WI38 (cell line): ENCODE results near the gene STK38.
"Not testable (repeated sequence)": the region's sequence is repeated elsewhere in the genome, so short reads cannot be mapped to it uniquely, and the experiment has no call there.

Source experiments
- H3K4me3 ChIP-seq: 2 replicates; pipeline ENCODE4 v1.5.1; 2011; ENCODE audit warnings: low read depth, mild to moderate bottlenecking, control low read depth, low read length
- TF ChIP-seq, protein P1 (sequence below): IDR thresholded peaks from 2 replicates; pipeline ENCODE4 v1.5.1; 2012; ENCODE audit warnings: low read depth, mild to moderate bottlenecking, control low read depth, low read length

STK38 gene

DNA sequence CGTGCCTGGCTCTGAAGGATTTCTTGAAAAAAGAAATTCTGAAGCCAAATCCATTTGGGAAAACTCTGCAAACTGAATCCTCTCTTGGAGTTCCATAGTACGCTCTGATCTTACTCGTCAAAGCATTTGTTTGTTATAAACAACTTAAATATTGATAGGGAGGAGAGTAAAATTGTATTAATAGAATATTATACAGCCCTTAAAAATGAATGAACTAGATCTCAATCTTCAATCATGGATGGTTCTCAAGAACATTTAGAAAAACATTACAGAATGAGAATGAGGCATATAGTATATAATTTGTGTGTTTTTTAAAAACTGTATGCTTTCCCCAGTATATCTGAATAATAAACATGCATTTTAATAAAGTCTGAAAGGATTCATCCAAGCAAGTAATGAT, 79.7 kb downstream of the STK38 start:
- TF ChIP-seq, protein P1, sequence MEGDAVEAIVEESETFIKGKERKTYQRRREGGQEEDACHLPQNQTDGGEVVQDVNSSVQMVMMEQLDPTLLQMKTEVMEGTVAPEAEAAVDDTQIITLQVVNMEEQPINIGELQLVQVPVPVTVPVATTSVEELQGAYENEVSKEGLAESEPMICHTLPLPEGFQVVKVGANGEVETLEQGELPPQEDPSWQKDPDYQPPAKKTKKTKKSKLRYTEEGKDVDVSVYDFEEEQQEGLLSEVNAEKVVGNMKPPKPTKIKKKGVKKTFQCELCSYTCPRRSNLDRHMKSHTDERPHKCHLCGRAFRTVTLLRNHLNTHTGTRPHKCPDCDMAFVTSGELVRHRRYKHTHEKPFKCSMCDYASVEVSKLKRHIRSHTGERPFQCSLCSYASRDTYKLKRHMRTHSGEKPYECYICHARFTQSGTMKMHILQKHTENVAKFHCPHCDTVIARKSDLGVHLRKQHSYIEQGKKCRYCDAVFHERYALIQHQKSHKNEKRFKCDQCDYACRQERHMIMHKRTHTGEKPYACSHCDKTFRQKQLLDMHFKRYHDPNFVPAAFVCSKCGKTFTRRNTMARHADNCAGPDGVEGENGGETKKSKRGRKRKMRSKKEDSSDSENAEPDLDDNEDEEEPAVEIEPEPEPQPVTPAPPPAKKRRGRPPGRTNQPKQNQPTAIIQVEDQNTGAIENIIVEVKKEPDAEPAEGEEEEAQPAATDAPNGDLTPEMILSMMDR, result no peak
- no peak overlapping the region for H3K4me3 ChIP-seq

DNA sequence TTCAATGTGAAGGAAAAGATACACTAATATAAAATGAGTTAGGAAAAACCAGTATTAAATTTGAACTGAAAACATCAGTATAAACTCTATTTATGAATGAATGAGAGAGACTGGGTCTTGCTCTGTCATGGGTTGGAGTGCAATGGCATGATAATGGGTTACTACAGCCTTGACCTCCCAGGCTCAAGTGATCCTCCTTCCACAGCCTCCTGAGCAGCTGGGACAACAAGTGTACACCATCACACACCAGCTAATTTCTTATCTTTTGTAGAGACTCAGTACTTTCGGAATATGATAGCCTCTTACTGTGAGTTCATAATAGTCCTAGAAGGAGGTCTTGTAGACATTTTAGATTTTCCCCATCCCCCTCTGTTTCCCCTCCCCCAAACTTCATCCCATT, 83.0 kb downstream of the STK38 start:
- no peak overlapping the region for H3K4me3 ChIP-seq
- TF ChIP-seq, protein P1, result no peak

DNA sequence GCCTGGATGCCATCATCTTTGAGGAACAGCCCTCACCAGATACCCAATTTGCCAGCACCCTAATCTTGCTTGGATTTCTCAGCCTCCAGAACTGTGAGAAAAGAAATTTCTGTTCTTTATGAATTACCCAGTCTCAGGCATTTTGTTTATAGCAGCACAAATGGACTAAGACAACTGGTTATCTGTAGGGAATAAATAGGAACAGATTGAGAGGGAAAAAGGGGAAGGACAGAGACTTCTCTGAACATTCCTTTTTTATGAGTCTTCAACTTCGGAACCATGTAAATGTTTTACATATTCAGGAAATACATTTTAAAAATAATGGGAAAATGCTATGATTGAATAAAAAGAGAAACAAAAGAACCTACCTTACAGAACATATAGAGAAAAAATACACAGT, 83.6 kb downstream of the STK38 start:
- H3K4me3 ChIP-seq, result no peak overlapping the region
- TF ChIP-seq, protein P1, result no peak

DNA sequence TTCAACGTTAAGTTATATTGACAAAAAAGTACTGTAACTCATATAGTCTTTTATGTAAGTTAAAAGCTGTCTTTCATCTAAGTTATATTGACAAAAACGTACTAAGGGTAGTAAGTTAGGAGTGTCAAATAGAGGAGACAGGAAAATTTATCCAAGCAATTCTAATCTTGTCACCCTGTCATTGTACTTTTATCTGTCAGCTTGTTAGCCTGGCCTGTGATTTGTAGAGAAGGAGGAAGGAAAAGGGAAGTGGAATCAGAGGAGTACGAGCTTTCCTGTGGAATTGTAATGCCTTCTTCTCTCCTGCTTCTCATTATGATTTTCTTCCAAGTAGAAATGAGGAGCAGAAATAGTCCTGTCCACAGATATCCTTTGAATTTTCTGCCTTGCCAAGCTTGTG, 85.6 kb downstream of the STK38 start:
- TF ChIP-seq, protein P1, result no peak
- H3K4me3 ChIP-seq, result no peak overlapping the region

DNA sequence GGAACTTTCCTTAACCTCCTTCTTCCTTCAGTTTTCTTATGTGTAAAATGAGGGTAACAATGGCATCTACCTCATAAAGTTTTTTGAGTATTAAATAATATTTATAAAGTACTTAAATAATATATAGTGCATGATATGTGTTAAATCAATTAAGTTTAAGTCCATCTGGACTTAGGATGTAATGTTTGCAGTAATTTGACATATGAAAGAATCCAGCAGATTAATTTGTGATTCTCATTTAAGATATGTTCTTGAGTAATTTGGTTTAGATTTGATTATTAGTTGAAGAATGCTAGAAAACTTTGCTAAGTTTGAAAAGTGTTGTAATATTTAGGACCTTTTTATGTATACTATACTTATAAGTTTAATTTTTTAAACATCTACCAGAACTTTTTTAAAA, 86.4 kb downstream of the STK38 start:
- H3K4me3 ChIP-seq, result no peak overlapping the region
- TF ChIP-seq, protein P1, result no peak

DNA sequence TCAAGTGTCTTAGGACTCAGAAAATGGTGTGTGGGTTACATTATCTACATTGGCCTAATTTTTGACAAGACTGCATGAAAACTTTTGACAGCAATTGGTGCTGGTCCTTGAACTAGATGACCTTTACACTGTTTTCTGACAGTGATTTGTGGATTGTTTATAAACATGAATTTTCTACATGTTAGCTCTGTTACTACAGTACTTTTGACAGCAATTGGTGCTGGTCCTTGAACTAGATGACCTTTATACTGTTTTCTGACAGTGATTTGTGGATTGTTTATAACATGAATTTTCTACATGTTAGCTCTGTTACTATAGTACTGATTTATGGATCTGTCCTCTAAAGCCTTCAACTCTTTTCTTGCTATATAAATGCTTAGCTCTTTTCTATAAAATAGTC, 87.8 kb downstream of the STK38 start:
- TF ChIP-seq, protein P1, result no peak
- H3K4me3 ChIP-seq, result no peak overlapping the region

DNA sequence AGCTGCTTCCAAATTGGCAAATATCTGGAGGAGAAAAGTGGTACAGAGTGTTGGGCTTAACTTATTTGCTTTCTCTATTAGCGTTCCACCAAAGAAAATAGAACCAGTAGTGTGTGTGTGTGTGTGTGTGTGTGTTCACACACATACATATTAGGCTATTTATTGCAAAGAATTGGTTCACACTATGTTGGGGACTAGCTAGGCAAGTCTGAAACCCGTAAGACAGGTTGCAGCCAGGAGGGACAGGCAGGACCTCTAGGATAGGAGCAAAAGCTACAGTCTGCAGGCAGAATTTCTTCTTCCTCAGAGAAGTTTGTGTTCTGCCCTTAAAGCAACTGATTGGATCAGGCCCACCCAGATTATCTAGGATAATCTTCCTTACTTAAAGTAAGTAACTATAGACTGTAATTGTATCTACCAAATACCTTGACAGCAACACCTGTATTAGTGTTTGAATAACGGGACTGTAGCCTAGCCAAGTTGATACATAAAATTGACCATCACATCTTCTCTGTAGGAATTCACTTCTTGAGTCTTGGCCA, 91.7 kb downstream of the STK38 start:
- no peak overlapping the region for H3K4me3 ChIP-seq
- TF ChIP-seq, protein P1, result no peak

DNA sequence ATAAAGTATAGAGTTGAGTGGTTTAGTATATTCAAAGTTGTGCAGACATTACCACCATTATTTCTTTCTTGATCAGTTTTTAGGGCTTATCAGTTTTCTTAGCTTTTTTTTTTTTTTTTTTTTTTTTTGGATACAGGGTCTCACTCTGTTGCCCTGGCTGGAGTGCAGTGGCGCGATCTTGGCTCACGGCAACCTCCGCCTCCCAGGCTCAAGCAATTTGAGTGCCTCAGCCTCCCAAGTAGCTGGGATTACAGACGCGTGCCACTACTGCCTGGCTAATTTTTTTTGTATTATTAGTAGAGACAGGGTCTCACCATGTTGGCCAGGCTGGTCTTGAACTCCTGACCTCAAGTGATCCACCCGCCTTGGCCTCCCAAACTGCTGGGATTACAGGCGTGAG, 94.4 kb downstream of the STK38 start:
- H3K4me3 ChIP-seq, result not testable (repeated sequence)

DNA sequence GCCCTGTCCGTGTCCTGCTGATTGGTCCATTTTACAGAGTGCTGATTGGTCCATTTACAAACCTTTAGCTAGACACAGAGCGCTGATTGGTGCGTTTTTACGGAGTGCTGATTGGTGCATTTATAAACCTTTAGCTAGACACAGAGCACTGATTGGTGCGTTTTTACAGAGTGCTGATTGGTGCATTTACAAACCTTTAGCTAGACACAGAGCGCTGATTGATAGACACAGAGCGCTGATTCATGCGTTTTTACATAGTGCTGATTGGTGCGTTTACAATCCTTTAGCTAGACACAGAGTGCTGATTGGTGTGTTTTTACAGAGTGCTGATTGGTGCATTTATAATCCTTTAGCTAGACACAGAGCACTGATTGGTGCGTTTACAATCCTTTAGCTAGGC, 98.1 kb downstream of the STK38 start:
- not testable (repeated sequence) for H3K4me3 ChIP-seq
